Measurements from ENCODE around the gene ZNF780A.
"Not testable (repeated sequence)": the region's sequence is repeated elsewhere in the genome, so short reads cannot be mapped to it uniquely, and the experiment has no call there.

Gene ZNF780A

DNA sequence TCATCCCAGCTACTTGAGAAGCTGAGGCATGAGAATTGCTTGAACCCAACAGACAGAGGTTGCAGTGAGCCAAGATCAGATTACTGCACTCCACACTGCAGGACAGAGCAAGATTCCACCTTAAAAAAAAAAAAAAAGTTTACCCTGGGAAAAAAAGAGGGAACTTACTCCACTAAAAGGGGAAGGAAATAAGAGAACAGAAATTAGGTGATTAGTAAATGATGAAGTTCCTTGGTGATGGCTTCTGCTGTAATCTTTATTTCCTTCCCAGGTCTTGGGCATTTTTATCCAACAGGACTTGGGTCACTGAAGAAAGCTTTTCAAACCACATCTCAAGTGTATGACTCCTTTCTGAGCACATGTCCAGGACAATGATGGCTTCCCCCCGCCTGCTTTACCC is 9.3 kb downstream of the ZNF780A start:
- DNase-seq: no peak

DNA sequence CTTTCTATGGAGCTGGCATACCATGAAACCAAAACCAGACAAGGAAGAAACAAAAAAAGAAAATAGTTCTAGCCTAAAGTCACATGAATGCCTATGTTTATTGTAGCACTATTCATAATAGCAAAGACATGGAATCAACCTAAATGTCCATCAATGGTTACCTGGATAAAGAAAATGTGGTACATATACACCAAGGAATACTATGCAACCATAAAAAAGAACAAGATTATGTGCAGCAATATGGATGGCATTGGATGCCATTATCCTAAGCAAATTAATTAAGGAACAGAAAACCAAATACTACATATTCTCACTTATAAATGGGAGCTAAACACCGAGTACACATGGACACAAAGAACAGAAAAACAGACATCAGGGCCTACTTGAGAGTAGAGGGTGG is 10.5 kb downstream of the ZNF780A start:
- DNase-seq: no peak

DNA sequence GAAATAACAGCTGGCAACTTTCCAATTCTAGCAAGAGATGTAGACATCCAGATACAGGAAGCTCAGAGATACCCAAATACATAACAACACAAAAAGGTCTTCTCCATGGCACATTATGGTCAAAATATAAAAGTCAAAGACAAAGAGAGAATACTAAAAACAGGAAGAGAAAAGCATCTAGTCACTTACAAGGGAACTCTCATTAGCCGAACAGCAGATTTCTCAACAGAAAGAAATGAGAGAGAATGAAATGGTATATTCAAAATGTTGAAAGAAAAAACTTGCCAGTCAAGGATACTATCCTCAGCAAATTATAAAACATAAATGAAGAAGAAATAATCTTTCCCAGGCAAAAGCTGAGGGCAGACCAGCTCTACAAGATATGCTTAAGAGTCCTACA is 12.4 kb downstream of the ZNF780A start:
- DNase-seq: no peak

DNA sequence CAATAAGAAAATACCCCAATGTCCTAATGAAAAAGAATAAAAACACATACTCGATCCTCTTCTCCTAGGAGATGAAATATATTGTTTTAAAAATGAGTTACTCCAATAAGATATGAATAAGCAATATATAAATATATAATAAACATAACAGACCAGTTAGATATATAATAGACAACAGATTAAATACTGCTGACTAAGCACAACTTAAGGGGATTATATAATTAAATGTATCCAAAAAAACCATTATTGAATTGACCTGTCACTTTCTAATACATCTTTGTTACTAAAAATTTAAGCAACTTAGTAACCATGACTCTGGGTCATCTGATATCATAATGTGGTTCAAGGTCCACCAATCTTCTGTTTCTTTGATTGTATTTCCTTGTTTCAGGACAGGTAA is 20.7 kb downstream of the ZNF780A start:
- DNase-seq: no peak

DNA sequence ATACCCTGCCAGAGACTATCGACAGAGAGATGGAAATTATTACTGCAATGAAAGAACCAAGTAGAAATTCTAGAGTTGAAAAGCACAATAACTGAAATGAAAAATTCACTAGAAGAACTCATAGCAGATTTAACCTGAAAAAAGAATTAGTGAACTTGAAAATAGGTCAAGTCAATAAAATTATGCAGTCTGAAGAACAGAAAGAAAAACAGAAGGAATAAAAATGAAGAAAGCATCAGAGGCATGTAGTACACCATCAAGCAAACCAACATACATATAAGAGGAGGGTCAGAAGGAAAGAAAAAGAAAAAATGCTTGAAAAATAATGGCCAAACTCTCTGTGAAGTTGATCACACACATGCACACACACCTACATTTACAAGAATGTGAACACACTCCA is 31.1 kb downstream of the ZNF780A start:
- no peak for DNase-seq

DNA sequence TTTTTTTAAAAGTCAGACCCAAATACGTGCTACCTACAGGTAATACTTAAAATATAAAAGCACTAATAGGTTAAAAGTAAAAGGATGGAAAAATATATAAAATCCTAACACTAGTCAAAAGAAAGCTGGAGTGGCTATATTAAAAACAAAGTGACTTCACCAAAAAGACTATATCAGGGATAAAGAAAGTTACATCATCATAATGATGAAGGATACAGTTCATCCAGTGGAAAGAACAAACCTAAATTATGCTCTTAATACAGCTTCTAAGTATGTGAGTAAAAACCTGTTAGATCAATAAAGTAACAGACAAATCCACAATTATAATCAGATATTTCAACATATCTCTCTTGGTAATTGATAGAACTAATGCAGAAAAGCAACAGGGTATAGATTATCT is 33.6 kb downstream of the ZNF780A start:
- DNase-seq: no peak

DNA sequence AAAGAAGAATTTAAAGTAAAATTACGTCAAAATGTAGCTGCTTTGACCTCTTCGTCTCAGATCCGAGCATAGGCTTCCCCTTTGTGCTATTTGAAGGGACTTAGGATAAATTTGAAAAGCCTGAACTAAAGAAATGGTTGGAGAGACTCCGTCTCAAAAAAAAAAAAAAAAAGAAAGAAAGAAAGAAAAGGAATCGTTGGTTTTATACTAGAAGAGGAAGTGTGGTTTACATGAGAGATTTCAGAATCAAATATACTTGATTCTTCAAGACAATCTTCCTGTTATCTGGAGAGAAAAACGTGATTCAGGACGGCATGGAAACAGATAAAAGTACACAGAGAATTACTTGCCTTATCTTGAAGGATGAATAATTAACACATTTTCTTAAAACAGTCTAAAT is 34.2 kb downstream of the ZNF780A start:
- DNase-seq: no peak

DNA sequence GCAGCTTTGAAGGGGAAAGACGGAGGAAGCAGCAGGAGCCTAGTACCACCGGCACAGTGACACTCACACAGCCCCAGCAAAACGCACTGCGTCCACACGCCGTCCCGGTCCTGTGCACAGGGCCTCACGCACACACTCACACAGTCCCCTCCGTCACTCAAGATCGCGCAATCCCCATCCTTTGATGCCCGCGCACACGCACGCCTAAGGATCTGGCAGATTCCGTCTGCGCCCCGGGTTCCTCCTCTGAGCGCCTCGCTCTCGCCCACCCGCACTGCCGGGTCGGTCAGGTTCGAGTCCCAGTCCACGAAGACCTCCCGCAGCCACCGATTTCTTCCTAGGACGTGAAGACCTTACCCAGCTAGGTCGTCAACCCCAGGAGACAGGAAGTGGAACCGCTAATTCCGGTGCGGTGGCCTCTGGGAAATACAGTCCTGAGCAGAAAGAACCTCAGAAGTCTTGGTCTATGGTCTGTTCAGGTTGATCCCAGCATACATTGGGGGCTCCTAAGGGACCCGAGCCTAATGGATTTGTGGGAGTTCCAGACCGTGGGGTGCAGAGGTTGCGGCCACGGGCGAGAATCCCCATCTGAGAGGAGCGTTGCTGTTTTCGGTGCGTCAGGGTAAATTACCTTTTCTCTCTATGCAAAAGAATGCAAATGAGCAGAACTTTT is 34.8 kb downstream of the ZNF780A start, which contains the start of gene ZNF780B:
Gene ZNF780B, minus strand, starts transcription at position 400 of the 673 bp plus-strand sequence. CDS start 5,899 bp downstream, outside the sequence.
- DNase-seq: peak; percentile 55 to 66

DNA sequence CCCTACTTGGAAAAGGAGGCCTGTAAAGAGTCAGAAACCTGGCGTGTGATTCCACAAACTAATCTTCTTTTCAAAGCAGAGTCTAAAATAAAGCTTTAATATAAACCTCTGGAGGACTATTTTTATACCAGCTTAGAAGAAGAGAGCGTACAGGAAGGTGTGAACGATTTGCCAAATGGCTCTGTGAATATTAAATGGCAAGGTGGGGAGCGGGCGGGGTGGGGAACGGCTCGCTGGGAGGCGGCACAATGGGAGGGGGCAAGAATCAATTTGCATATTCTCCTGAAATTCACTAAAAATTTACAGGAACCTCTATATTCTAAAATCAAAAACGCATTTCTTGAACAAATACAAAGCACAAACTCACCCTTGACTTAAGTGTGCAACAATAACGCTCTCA is 35.7 kb downstream of the ZNF780A start:
- DNase-seq: no peak

DNA sequence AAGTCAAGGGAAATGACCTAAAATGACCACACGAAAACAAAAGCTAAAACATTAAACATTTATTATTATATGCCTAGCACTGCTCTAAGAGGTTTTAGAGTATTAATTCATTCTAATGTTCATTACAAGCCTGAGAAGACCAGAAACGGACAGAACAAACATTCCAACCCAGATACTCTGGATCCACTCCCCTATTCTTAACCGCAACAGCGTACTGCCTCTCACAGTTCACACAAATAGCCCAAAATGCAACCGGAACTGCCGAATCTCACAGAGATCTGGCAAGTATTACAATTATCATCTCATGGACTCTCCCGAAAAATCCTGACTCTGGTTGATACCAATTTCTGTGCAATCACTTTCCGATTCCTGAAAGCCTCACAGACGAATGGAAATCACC is 36.1 kb downstream of the ZNF780A start:
- no peak for DNase-seq

DNA sequence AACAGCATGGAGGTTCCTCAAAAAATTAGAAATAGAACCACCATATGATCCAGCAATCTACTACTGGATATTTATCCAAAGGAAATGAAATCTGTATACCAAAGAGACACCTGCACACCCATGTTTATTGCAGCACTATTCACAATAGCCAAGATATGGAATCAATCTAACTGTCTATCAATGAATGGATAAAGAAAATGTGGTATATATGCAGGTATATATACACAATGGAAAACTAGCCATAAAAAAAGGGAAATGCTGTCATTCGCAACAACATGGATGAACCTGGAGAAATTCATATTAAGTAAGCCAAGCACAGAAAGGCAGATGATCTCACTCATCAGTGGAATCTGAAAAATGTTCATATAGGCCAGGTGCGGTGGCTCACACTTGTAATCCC is 37.3 kb downstream of the ZNF780A start:
- DNase-seq: no peak

DNA sequence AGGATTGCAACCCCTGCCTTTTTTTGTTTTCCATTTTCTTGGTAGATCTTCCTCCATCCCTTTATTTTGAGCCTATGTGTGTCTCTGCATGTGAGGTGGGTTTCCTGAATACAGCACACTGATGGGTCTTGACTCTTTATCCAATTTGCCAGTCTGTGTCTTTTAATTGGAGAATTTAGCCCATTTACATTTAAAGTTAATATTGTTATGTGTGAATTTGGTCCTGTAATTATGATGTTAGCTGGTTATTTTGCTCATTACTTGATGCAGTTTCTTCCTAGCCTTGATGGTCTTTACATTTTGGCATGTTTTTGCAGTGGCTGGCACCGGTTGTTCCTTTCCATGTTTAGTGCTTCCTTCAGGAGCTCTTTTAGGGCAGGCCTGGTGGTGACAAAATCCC is 49.0 kb downstream of the ZNF780A start:
- DNase-seq: not testable (repeated sequence)

DNA sequence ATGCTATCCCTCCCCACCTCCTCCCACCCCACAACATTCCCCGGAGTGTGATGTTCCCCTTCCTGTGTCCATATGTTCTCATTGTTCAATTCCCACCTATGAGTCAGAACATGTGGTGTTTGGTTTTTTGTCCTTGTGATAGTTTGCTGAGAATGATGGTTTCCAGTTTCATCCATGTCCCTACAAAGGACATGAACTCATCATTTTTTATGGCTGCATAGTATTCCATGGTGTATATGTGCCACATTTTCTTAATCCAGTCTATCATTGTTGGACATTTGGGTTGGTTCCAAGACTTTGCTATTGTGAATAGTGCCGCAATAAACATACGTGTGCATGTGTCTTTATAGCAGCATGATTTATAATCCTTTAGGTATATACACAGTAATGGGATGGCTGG is 52.7 kb downstream of the ZNF780A start:
- DNase-seq: not testable (repeated sequence)

DNA sequence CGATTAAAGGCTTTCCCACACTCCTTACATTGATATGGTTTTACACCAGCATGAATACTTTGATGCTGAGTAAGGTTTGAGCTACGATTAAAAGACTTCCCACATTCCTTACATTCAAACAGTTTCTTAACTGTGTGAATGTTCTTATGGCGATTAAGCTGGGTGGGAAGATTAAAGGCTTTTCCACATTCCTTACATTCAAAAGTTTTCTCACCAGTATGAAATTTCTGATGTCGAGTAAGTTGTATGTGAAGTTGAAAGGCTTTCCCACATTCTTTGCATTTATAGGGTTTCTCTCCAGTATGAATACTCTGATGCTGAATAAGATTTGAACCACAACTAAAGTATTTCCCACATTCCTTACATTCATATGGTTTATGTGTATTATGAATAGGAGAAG is 54.7 kb downstream of the ZNF780A start:
- no peak for DNase-seq

DNA sequence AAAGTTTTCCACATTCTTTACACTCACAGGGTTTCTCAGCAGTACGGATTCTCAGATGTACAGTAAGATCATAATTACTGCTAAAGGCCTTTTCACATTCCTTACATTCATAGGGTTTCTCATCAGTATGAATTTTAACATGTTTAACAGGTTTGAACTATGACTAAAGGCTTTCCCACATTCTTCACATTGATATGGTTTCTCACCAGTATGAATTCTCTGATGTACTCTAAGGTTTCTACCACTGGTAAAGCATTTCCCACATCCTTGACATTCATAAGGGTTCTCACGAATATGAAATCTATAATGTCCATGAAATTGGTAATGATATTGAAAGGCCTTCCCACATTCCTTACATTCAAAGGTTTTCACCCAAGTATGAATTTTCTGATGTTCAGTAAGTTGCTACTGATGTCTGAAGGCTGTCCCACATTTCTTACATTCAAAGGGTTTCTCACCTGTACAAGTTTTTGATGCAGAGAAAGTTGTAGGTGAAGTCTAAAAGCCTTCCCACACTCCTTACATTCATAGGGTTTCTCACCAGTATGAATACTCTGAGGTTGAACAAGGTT is 56.7 kb downstream of the ZNF780A start:
- DNase-seq: no peak

DNA sequence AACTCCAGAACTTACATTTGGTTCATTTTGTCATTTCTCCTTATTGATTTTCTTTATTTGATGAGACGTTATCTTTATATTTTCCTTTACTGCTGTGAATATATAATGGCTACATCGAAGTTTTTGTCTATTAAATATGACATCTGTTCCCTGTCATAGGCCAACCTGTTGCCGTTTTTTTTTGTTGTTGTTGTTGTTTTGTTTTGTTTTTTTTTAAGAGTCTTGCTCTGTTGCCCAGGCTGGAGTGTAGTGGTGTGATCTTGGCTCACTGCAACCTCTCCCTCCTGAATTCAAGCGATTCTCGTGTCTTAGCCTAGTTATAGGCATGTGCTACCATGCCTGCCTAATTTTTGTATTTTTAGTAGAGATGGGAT is 64.2 kb downstream of the ZNF780A start:
- no peak for DNase-seq

DNA sequence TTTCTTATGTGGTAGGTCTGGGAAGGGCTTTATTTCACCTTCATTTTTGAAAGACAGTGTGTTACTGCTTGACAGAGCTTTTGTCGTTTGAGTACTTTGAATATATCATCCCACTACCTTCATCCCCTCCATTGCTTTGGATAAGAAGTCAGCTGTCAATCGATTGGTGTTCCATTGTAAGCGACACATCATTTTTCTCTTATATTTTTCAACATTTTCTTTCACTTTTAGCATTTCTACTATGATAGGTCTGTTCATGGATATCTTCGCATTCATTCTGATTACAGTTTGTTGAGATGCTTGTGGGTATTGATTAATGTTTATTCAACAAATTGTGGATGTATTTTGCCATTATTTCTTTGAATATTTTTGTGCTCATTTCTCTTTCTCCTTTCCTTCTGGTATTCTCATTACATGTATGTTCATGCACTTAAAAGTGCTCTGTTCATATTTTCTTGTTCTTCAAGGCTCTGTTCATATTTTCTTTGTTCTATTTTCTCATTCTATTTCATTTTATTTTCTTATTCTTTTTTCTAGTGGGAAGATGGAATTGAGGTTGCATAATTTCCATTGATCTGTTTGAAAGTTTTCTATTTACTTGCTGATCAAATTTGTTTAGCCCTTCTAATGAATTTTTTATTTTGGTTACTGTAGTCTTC is 64.7 kb downstream of the ZNF780A start:
- no peak for DNase-seq

DNA sequence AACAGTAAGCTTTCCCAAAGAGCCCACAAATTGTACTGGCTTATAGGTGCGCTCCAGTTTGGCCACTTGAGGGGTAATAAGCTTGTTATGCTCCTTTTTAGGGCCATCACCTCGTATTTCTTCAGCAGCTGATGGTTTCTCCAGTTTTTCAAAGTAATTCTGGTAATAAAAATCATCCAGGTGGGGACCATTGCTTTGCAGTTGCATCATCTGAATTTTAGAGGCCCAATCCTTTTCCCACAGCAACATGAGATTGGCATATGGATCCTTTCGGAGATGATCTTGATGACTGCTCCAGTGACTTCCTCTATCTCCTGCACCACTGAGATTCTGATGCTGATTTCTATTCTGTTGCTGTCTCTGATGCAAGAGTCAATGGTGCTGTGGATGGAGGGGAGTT is 66.8 kb downstream of the ZNF780A start:
- DNase-seq: no peak

Measured in CD4-positive, alpha-beta T cell treated with Interleukin-1 beta for 1 hour (primary cell).